Smooth muscle cell (in vitro differentiated cells): Measurements from ENCODE around the gene DESI1. TPM values are rescaled to one million over a fixed set of nuclear protein-coding genes. Genes with fewer than 3 reads are reported as not detected.
"Not testable (repeated sequence)": the region's sequence is repeated elsewhere in the genome, so short reads cannot be mapped to it uniquely, and the experiment has no call there.

Experiments used
- DNase-seq: peaks from one replicate; lab custom pipeline; 2025; ENCODE audit not compliant: unreplicated experiment; lab: John Stamatoyannopoulos, UW
- H2AFZ ChIP-seq: fragments of 200-600 bp; sonication (generic); 2 replicates; pipeline ENCODE4 v1.6.0; 2016; ENCODE audit warnings: antibody characterized with exemption, low read depth, mild to moderate bottlenecking
- H3F3A ChIP-seq: fragments of 200-600 bp; sonication (generic); 2 replicates; pipeline ENCODE4 v1.6.0; 2017; ENCODE audit warnings: antibody characterized with exemption, low read depth
- H3K27ac ChIP-seq: fragments of 200-600 bp; sonication (generic); 2 replicates; pipeline ENCODE4 v1.5.1; 2016; ENCODE audit warnings: low read depth, mild to moderate bottlenecking
- H3K27me3 ChIP-seq: fragments of 200-600 bp; sonication (generic); 2 replicates; pipeline ENCODE4 v1.6.1; 2016; ENCODE audit warnings: low read depth, mild to moderate bottlenecking
- H3K36me3 ChIP-seq: fragments of 200-600 bp; sonication (generic); 2 replicates; pipeline ENCODE4 v1.5.1; 2016; ENCODE audit warnings: low read depth
- H3K4me1 ChIP-seq: fragments of 200-600 bp; sonication (generic); 2 replicates; pipeline ENCODE4 v1.5.1; 2016; ENCODE audit warnings: low read depth
- H3K4me2 ChIP-seq: fragments of 200-600 bp; sonication (generic); 2 replicates; pipeline ENCODE4 v1.6.0; 2016; ENCODE audit warnings: mild to moderate bottlenecking
- H3K4me3 ChIP-seq: fragments of 200-600 bp; sonication (generic); 2 replicates; pipeline ENCODE4 v1.5.1; 2016; ENCODE audit warnings: mild to moderate bottlenecking
- H3K79me2 ChIP-seq: fragments of 200-600 bp; sonication (generic); 2 replicates; pipeline ENCODE4 v1.6.0; 2016; ENCODE audit warnings: low read depth, mild to moderate bottlenecking
- H3K9ac ChIP-seq: fragments of 200-600 bp; sonication (generic); 2 replicates; pipeline ENCODE4 v1.6.0; 2016; ENCODE audit warnings: low read depth
- H3K9me3 ChIP-seq: fragments of 200-600 bp; sonication (generic); replicated peaks from 2 replicates; pipeline ENCODE4 v1.5.1; 2016; ENCODE audit warnings: low read depth
- H4K20me1 ChIP-seq: fragments of 200-600 bp; sonication (generic); 2 replicates; pipeline ENCODE4 v1.6.0; 2016; ENCODE audit warnings: low read depth
- WGBS: methylation state at CpG from one replicate; pipeline ENCODE4 v1.1.7; 2016; ENCODE audit warnings: low lambda C conversion rate; 5-methylcytosine and 5-hydroxymethylcytosine counted together
- polyA plus RNA-seq: library from polyadenylated mRNA; unstranded; fragments of >200 nt; fragmentation: Nextera tagmentation; extraction: Ambion mirVana; gene quantifications from 2 replicates; pipeline ENCODE4 v1.2.1, GENCODE V29; 2016
- total RNA-seq: library from RNA; depleted of rRNA; stranded (reverse); fragments of >200 nt; gene quantifications from 2 replicates; pipeline ENCODE4 v1.2.3, GENCODE V29; 2014
- TF ChIP-seq, protein P1 (sequence below): fragments of 200-600 bp; sonication (generic); IDR thresholded peaks from 2 replicates; pipeline ENCODE4 v1.5.1; 2017; ENCODE audit warnings: borderline replicate concordance, mild to moderate bottlenecking, antibody characterized with exemption; ENCODE audit not compliant: insufficient read depth, poor library complexity, severe bottlenecking

DESI1 gene
- total and polyA plus RNA-seq, 2 experiments from 2014 or later = 14.3 to 16.9 TPM

DNA sequence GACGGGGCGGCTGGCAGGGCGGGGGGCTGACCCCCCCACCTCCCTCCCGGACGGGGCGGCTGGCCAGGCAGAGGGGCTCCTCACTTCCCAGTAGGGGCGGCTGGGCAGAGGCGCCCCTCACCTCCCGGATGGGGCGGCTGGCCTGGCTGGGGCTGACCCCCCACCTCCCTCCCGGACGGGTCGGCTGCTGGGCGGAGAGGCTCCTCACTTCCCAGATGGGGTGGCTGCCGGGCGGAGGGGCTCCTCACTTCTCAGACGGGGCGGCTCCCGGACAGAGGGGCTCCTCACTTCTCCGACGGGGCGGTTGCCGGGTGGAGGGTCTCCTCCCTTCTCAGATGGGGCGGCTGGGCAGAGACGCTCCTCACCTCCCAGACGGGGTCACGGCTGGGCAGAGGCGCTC, 10.3 kb upstream of the DESI1 start:
- not testable (repeated sequence) for H3K27me3 ChIP-seq, H3K4me3 ChIP-seq, H2AFZ ChIP-seq, H3K4me1 ChIP-seq, DNase-seq, H3K4me2 ChIP-seq, H3F3A ChIP-seq, H3K9ac ChIP-seq, H3K27ac ChIP-seq, H3K9me3 ChIP-seq
- Histone ChIP-seq H3K36me3 (peaks cover 22% of the 10 kb centered on the region), H4K20me1 (peaks cover 65% of the 10 kb centered on the region), H3K79me2 (peaks cover 31% of the 10 kb centered on the region)
- 100% methylated on average over 11 of the region's 28 CpGs for WGBS

DNA sequence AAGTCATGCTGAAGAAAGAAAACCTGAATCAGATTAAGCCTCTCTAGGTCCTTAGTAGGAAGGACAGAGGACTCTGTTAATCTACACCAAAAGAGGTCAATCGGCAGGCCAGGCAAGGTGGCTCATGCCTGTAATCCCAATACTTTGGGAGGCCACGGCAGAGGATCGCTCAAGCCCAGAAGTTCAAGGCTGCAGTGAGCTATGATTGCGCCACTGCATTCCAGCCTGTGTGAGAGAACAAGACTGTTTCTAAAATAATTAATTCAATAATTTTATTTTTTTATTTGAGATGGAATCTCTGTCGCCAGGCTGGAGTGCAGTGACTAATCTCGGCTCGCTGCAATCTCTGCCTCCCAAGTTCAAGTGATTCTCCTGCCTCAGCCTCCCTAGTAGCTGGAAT, 4.7 kb upstream of the DESI1 start:
- no peaks in the 10 kb centered on the region for H3K27me3 ChIP-seq
- no peak overlapping the region for H3K4me2 ChIP-seq
- WGBS = 98% methylated on average over 7 of the region's 7 CpGs
- H3K36me3 ChIP-seq = peaks cover 15% of the 10 kb centered on the region
- H3F3A ChIP-seq = no peaks in the 10 kb centered on the region
- H3K4me1 ChIP-seq = peaks cover 6% of the 10 kb centered on the region
- H3K9ac ChIP-seq = no peak overlapping the region
- H3K9me3 ChIP-seq = no peaks in the 10 kb centered on the region
- H2AFZ ChIP-seq = no peak overlapping the region
- H3K4me3 ChIP-seq = no peak overlapping the region
- no peak for DNase-seq
- H3K79me2 ChIP-seq = peaks cover 68% of the 10 kb centered on the region
- H4K20me1 ChIP-seq = peaks cover 57% of the 10 kb centered on the region
- H3K27ac ChIP-seq = no peak overlapping the region
- TF ChIP-seq, protein P1, sequence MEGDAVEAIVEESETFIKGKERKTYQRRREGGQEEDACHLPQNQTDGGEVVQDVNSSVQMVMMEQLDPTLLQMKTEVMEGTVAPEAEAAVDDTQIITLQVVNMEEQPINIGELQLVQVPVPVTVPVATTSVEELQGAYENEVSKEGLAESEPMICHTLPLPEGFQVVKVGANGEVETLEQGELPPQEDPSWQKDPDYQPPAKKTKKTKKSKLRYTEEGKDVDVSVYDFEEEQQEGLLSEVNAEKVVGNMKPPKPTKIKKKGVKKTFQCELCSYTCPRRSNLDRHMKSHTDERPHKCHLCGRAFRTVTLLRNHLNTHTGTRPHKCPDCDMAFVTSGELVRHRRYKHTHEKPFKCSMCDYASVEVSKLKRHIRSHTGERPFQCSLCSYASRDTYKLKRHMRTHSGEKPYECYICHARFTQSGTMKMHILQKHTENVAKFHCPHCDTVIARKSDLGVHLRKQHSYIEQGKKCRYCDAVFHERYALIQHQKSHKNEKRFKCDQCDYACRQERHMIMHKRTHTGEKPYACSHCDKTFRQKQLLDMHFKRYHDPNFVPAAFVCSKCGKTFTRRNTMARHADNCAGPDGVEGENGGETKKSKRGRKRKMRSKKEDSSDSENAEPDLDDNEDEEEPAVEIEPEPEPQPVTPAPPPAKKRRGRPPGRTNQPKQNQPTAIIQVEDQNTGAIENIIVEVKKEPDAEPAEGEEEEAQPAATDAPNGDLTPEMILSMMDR = no peak

DNA sequence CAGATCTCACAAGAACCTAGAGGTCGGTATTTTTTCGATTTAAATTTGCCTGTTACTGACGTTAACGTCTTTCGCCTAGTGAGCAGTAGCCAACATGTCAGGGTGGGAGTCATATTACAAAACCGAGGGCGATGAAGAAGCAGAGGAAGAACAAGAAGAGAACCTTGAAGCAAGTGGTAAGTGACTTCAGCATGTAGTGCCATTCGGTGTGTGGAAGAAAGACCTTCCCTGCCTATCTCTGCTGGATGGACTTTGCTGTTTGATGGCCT, 1.0 kb upstream of the DESI1 start:
- Histone ChIP-seq H3K4me2 (peak overlapping the region; percentile 90), H3K9ac (peak overlapping the region; percentile 96), H4K20me1 (peaks cover 48% of the 10 kb centered on the region), H3K79me2 (peaks cover 80% of the 10 kb centered on the region), H3K4me1 (peaks cover 16% of the 10 kb centered on the region), H3K9me3 (no peaks in the 10 kb centered on the region), H3K27ac (peak overlapping the region; percentile 98), H3K36me3 (no peaks in the 10 kb centered on the region), H3K4me3 (peak overlapping the region; percentile 92), H3F3A (no peaks in the 10 kb centered on the region), H2AFZ (peak overlapping the region; percentile 87), H3K27me3 (no peaks in the 10 kb centered on the region)
- TF ChIP-seq, protein P1 = no peak
- WGBS = 6% methylated on average over 8 of the region's 8 CpGs
- no peak for DNase-seq

DNA sequence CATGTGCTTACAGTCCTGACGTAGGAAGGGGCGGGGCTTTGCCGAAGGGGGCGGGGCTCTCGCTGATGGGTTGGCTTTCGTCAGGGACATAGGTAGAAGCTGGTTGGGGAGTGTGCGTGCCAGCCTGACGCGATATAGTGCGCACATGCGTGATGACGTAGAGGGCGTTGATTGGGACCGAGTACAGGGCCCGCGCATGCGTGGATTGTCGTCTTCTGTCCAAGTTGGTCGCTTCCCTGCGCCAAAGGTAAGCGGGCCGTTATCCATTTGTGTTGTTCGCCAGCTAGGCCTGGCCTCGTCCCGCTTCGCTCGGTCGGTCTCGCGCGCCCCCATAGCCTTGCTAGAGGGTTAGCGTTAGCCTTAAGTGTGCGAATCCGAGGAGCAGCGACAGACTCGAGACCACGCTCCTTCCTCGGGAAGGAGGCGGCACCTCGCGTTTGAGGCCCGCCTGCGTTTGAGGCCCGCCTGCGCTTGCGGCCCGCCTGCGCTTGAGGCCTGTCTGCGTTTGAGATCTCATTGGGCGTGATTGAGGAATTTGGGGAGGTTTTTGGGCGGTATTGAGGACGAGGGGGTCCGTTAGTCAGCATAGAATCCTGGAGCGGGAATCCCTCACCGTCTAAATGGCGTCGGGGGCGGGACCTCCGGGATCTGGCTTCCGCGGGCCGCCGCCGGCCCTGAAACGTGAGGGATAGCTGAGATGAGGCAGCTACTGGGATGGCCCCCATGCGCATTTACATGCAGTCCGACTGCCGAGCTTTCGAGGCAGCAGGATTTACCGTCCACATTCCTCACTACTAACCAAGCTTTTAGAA, 462 bp upstream of the DESI1 start, which contains the start of gene XRCC6:
TSS of gene XRCC6 (plus strand) at position 197 of the 812 bp plus-strand sequence. CDS start 710 bp downstream, outside the sequence.
- Histone ChIP-seq H4K20me1 (peaks cover 46% of the 10 kb centered on the region), H3K36me3 (no peaks in the 10 kb centered on the region), H3F3A (no peaks in the 10 kb centered on the region), H3K79me2 (peaks cover 82% of the 10 kb centered on the region), H3K27me3 (no peaks in the 10 kb centered on the region), H3K4me3 (peak within 1 kb of the TSS; percentile 92), H3K27ac (peak within 1 kb of the TSS; percentile 98), H2AFZ (peak within 1 kb of the TSS; percentile 87), H3K9me3 (no peaks in the 10 kb centered on the region), H3K4me2 (peak within 1 kb of the TSS; percentile 99), H3K4me1 (peaks cover 16% of the 10 kb centered on the region), H3K9ac (peak within 1 kb of the TSS; percentile 96)
- TF ChIP-seq, protein P1 = no peak
- peak; percentile 99 for DNase-seq
- under 1% methylated on average over 70 of the region's 70 CpGs for WGBS
